NCI-H187 treated with DMSO at 0.1 percent for 48 hours (cell line): Measurements from ENCODE around the gene ANKMY1.
"Not testable (repeated sequence)": the region's sequence is repeated elsewhere in the genome, so short reads cannot be mapped to it uniquely, and the experiment has no call there.

ENCODE experiments used
- DNase-seq: peaks from one replicate; lab custom pipeline; 2025; lab: John Stamatoyannopoulos, UW

ANKMY1 gene

DNA sequence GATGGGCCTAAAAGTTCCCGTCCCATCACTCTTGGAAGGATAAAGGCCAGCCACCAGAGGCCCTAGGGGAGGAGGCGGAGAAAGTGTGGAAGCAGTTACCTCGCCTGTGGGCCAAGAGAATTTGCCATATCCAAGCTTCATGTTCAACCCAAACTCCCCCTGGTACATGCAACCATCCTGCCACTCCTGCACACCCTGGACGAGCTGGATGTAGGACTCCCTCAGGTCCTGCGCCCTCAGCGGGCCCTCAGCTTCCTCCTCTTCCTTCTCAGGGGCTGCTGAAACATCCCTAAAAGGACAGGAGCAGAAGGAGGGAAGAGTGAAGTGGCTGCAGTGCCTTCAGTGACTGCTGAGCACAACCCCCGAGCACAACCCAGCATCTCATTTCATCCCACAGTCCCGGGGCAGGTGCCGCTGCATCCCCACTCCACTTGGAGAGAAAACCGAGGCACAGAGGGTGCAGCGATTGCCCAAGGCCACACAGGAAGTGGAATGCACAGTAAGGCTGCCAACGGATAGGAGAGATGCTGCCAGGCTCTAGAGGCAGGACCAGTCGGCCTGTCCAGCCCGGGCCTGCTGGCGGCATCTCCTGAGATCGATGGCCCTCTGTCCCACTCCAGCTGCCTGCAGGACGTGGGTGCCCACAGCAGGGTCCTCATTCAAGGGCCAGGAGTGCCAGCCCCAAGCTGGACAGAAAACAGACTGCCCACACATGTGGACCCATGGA is 2.9 kb downstream of the ANKMY1 start:
- no peak for DNase-seq

DNA sequence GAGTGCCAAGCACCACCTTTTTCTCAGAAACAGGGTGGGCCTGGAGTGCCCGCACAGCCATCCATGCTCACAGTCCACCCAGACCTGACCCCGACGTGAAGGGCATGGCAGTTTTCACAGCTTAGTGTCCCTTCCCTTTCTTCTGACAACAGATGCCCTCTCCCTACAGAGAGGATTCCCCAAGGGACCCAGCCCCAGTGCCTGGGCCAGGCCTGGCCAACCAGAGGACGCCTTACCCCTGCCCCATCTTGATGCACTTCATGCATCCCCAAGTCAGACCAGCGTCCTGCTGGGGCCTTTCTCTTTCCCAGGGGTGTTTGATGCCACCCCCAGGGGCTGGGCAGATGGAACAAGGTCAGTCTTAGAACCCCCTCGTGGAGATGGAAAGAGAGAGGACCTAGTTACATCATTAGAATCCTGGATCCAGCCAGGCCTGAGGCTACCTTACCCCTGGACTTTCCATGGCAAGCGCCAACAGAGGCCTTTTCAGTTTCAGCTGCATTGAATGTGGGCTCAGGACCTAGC is 3.8 kb downstream of the ANKMY1 start:
- no peak for DNase-seq

DNA sequence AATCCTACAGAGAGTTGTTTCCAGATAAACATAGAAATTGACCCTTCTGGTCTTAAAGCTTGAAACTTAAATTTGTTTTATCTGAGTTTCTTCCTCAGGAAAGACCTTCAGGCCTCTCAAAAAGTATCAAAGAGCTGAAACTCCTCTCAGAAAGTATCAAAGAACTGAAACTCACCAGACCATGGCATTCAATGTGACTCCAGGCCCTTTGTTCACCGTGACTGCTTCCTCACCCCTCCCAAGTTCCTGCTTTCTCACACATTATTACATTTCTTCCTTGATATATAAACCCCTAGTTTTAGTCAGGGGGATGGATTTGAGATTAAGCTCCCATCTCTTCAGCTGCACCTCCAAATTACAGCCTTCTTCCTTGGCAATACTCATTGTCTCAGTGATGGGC is 6.0 kb downstream of the ANKMY1 start:
- no peak for DNase-seq

DNA sequence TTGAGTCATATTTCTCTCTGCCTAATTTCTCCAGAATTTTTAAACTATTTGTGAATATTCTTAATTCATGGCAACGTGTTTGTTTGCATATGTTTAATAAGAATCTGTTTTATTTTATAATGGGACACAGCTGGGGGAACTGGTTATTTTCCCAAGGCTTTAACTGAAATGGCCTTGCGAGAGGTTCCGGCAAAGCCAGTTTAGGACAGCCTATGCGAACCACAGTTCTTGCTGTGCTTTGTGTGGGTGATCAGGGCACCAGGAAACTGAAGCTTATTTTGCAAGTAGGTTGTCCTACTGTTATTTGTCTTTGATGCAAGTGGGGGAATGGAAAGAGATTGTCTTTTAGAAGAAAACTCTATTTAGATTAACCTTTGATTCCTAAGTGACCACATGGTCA is 6.5 kb downstream of the ANKMY1 start:
- DNase-seq = no peak

DNA sequence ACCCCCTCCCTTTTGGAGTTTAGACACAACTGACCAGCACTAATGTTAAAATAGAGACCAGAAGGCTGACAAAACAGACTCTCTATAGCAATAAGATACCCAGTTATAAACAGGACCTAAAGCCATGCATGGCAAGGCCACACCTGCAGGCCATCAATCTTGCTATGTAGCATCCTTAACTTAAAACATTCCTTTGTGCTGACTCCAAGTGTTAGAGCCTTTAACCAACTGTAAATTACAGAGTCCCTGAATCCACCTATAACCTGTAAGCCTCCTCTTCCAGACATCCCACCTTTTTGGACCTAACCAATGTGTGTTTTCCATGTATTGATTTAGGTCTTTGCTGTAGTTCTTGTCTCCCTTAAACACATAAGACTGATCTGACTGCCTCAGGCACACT is 17.9 kb downstream of the ANKMY1 start:
- no peak for DNase-seq

DNA sequence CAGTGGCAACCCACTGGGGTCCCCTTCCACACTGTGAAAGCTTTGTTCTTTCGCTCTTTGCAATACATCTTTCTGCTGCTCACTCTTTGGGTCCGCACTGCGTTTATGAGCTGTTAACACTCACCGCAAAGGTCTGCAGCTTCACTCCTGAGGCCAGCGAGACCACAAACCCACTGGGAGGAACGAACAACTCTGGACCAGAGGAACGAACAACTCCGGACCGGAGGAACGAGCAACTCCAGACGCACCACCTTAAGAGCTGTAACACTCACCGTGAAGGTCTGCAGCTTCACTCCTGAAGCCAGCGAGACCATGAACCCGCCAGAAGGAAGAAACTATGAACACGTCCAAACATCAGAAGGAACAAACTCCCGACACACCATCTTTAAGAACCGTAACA is 18.7 kb downstream of the ANKMY1 start:
- DNase-seq = not testable (repeated sequence)

DNA sequence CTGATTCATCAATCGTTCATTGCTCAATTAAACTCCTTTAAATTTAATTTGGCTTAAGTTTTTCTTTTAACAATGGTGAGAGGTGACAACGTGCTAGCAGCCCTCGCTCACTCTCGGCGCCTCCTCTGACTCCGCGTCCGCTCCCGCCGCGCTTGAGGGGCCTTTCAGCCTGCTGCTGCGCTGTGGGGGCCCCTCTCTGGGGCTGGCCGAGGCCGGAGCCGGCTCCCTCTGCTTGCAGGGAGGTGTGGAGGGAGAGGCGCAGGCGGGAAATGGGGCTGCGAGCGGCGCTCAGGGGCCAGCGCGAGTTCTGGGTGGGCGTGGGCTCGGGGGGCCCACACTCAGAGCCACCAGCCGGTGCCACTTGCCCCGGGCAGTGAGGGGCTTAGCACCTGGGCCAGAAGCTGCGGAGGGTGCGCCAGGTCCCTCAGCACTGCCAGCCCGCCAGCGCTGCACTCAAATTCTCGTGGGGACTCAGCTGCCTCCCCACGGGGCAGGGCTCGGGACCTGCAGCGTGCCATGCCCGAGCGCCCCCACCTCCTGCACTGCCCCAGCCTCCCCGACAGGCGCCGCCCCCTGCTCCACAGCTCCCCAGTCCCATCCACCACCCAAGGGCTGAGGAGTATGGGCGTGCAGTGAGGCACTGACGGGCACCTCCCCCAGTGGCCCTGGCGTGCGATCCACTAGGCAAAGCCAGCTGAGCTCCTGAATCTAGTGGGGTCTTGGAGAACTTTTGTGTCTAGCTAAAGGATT is 19.6 kb downstream of the ANKMY1 start:
- DNase-seq = no peak

DNA sequence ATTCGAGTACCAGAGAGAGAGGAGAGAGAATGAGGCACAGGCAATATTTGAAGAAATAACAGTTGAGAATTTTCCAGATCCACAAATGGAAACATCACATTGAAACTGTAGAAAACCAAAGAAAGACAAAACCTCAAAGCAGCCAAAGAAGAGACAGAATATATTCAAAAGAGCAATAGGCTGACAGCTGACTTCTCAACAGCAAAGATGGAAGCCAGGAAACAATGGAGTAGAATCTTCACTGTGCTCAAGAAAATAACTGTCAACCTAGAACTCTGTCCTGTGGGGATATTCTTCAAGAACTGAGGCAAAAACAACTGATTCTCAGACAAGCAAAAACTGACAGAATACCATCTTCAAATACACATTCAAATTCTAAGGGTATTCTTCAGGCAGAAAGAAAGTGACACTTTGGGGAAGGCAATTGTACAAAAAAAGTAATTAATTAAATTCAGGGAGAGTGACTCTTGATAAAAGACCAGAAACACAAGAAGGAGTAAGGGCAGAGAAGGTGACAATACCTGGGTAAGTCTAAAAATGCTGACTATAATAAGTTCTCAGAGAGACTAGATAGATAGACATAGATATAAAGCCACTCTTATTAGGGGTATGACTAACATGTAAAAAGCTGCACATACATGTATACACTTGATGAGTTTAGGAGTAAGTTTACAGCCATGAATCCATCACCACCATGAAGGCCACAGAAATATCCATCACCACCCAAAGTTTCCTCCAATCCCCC is 25.6 kb downstream of the ANKMY1 start:
- DNase-seq = no peak

DNA sequence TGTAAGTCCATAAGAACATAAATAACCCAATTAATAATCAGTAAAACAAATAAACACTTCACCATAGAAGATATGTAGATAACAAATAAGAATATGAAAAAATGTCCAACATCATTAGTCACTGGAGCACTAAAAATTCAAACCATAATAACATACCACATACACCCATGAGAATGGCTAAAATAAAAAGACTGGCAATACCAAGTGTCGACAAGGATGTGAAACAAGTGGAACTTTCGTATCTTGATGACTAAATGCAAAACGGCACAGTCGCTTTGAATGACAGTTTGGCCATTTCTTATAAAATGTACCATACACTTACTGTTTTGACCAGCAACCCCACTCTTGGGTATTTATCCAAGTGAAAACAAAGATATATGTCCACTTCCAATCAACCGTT is 26.8 kb downstream of the ANKMY1 start:
- no peak for DNase-seq

DNA sequence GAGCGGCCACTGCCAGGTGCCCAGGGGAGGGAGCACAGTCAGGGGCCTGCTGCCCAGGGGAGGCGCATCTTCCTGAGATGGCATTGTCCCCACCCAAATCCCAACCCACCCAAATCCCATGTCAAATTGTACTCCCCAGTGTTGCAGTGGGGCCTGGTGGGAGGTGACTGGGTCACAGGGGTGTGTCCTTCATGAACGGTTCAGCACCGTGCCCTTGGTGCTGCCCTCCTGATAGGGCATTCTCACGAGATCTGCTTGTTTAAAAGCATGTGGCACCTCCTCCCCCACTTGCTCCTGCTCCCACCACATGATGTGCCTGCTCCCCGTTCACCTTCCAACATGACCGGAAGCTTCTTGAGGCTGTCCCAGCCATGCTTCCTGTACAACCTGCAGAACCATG is 27.6 kb downstream of the ANKMY1 start:
- DNase-seq = no peak

DNA sequence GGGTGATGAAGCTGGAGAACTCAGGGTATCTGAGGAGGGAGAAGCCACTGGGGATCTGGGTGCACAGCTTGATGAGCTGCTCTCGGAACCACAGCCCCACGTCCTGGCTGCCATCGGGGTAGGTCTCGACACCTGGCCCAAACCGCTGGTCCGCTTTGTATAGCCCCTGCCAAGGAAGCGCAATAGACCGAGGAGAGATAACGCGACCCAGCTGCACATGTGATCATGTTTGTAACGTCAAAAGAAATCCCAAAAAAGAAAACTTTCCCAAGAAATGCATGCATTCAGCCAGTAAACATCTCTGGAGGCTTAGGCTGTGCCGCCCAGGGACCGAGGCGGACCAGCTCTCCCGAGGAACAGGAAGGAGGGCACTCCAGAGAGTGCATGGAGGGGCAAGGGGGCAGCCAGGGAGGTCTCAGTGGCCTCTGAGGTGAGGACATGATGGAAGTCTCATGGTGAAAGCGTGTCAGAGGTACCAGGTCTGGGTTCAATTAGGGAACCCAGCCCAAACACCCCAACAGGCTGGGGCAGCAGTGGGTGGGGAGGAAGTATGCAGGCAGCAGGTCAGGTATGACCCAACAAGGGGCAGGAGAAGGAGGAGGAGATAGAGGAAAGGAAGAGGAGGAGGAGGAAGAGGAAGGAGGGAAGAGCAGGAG is 28.3 kb downstream of the ANKMY1 start:
- DNase-seq = no peak

DNA sequence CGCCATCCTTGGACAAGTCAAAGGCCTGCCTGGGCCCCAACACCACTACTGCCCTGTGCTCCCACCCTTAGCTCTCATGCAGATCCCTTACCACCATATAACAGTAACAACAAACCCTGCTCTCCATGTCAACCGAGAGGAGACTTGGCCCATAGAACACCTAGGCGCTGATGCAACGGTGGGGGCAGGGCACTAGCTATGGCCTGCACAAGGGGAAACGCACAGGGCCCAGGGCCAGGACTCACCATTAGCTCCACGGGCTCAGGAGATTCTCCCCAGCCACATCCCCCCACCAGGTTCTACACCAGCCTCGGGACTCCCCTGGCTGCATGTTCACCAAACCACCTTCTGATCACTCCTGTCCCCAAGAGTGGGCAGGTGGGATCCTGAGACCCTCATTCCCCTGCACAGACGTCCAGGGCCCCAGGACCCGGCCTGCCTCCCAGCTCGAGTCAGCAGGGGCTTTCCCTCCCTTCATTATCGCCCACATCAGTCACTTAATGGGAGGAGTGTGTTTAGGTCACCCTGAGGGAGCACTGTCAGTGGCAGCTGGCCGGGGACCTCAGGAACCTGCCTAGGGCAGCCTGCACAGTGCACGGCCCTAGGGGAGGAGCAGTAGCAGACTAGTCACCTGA is 29.3 kb downstream of the ANKMY1 start:
- no peak for DNase-seq

DNA sequence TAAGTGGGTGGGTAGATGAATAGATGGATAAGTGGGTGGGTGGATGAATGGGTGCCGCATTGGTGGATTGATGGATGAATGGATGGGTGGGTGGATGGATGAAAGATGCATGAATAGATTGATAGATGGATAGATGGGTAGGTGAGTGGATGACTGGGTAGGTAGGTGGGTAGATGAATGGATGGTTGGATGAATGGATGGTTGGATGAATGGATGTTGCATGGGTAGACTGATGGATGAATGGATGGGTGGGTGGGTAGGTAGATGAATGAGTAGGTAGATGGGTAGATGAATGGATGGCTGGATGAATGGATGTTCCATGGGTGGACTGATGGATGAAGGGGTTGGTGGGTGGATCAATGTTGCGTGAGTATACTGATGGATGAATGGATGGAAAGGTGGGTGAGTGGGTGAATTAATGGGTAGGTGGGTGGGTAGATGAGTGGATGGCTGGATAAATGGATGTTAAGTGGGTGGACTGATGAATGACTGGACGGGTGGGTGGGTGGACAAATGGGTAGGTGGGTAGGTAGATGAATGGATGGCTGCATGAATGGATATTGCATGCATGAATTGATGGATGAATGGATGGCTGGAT is 30.5 kb downstream of the ANKMY1 start:
- no peak for DNase-seq

DNA sequence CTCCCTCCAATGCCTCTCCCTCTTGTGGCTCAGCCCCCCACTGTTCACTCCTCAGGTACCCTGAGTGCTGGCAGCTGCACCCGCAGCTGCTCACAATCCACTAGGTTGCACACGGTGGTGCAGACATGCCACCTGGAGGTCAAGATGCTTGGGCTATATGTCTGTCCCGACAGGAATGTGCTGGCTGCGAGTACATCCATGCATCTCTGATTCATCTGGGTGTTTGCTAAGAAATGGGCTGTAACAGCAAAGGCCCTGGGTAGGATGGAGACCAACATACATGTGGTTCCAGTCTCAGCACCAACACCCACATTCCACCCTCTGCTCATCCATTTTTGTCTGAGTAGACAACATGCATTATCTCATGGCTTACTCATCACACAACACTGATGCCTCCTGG is 31.3 kb downstream of the ANKMY1 start:
- no peak for DNase-seq

DNA sequence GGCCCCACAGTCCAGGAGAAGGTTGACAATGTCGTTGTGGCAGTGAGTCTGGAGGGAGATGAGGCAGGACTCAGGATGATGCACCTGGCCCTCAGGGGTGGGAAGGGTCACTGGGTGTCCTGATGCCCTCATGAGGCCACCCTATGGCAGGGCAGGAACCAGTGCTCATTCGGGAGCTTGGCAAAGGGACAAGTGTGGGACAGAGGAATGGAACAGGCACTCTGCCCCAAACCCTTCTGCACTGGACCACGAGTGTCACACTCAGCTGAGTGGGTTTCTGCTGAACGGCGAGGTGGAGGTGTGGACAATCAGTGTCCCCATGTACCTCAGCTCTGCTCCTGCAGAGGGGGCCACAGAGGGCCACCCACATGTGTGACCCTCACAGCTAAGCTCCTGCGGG is 32.0 kb downstream of the ANKMY1 start:
- no peak for DNase-seq

DNA sequence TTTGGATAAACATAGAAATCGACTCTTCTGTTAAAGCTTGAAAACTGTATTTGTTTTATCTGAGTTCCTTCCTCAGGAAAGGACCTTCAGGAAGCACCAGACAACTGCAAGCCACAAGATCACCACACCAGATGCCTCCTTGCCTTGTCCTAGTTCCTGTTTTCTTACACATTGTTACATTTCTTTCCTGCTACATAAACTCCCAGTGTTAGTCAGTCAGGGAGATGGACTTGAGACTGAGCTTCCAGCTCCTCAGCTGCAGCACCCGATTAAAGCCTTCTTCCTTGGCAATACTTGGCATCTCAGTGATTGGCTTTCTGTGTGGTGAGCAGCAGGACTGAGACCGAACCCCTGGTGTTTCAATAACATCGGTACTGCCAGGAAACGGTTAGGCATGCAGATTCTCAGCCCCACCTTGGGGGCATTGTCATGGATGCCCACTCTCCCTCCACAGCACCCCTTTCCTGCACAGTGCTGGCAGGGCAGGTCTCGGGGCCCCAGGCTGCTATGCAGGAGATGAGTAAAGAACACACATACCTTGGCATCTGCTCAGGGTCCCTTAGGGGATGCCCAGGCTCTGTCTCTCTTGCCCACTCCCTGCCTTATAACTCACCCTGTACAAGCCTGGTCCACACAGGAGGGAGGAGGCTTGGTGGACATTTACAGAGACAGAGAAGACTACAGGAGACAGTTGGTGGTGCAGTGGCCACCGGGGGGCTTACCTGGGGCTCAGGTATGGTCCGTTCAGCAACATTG is 32.6 kb downstream of the ANKMY1 start:
- DNase-seq = no peak

DNA sequence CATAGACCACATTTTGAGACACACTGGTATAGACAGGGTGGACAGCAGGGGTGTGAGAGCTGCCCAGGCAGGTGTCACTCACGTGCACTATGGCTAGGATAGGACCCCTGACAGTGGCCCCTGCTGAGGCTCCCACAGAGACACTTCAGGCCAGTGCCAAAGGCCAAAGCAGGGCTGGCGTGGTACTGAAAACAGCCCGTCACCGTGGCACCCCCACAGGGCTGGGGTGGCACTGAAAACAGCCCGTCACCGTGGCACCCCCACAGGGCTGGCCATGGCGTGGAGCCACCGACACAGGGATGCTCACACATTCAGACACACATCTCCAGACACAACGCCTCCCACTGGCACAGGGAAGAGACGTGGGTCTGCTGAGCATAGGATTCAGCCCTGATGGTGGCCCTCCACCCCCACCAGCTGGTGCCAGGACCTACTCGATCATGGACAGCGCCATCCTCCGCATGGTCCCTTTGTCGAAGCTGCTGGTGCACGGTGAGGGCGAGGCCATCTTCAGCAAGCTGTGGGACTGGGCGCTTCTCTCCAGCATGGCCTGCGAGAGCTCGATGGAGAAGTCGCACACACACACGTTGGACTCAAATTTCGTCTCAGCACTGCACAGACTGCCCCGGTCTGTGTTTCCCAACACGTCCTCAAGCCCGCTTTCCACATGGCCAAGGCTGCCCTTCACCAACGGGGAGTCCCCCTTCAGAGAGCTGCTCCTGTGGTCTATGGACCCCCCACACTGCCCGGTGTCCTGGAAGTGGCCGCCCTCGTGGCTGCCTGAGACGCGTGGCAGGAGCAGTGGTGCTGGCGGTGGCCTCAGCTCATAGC is 34.1 kb downstream of the ANKMY1 start:
- DNase-seq = no peak

DNA sequence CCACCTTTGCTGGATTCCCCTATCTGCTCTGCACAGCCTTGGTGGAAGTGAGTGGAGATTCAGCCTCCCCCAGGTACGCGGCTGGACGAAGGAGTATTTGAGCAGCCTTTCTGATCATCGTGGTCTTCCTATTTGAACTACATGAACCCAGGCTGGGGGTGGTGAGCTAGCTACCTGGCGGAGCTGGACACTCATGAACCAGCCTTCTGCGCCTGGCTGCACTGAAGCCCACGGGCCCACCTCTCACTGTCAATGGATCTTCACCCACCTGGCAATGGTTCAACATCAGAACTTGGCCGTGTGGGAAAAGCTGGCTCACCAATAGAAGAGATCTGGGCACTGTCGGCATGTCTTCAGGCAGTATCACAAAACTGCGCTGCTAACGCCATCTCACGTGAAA is 35.4 kb downstream of the ANKMY1 start:
- DNase-seq = no peak

DNA sequence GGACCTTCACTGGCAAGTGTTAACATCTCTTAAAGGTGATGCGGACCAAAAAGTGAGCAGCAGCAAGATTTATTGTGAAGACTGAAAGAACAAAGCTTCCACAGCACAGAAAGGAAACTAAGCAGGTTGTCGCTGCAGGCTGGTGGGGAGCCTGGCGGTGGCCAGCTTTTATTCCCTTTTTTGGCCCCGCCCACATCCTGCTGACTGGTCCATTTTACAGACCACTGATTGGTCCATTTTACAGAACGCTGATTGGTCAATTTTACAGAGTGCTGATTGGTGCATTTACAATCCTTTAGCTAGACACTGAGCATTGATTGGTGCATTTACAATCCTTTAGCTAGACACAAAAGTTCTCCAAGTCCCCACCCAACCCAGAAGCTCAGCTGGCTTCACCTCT is 35.9 kb downstream of the ANKMY1 start:
- DNase-seq = not testable (repeated sequence)

DNA sequence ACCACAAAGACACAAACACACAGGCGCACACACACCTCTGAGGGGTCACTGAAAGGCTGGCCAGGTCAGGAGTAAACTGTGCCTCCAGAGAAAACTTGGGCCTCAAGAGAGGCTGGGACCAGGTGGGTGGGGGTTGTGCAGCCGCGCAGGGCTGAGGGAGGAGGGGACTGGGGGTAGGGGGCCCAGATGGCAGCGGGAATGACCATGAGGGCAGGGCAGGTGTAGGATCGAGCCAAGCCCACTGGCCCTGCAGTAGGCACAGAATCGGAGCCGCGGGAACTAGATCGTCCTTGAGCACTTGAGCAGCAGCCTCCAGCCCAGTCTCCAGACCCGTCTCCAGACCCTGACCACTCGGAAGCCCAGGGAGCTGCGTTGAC is 36.8 kb downstream of the ANKMY1 start:
- DNase-seq = no peak
